ENCODE data around the gene SNRPA1. TPM values are rescaled to one million over a fixed set of nuclear protein-coding genes. Genes with fewer than 3 reads are reported as not detected.

SNRPA1 gene
- total RNA-seq, 2 donors from 2014 or later, result 127 to 174 TPM

GRCh38 chr15:101266034-101266433, 29.0 kb downstream of the SNRPA1 start:
- Mint-ChIP-seq H3K9me3 (no peaks in the 10 kb centered on the region), H3K36me3 (ENCODE audit: low read depth) (peaks cover 23% of the 10 kb centered on the region), H3K27me3 (no peaks in the 10 kb centered on the region), H3K27ac (no peak overlapping the region), H3K4me3 (no peak overlapping the region), H3K4me1 (peaks cover 7% of the 10 kb centered on the region)
- no peak for ATAC-seq (replicated peaks)

- H3K4me1 Mint-ChIP-seq, result peaks cover 7% of the 10 kb centered on the region
- no peaks in the 10 kb centered on the region for H3K9me3 Mint-ChIP-seq
- H3K27ac Mint-ChIP-seq, result no peak overlapping the region
- no peak for ATAC-seq (replicated peaks)
- H3K4me3 Mint-ChIP-seq, result no peak overlapping the region
- peaks cover 13% of the 10 kb centered on the region for H3K36me3 Mint-ChIP-seq (ENCODE audit: low read depth)
- H3K27me3 Mint-ChIP-seq, result peaks cover under 1% of the 10 kb centered on the region
These were observed 30.0 kb downstream of the SNRPA1 start for GRCh38 chr15:101264911-101265641.

GRCh38 chr15:101264011-101264410, 31.0 kb downstream of the SNRPA1 start:
- peak; percentile 21 for ATAC-seq (replicated peaks)
- Mint-ChIP-seq H3K4me1 (peaks cover 3% of the 10 kb centered on the region), H3K9me3 (no peaks in the 10 kb centered on the region), H3K36me3 (ENCODE audit: low read depth) (peaks cover 3% of the 10 kb centered on the region), H3K27me3 (peaks cover 7% of the 10 kb centered on the region), H3K27ac (no peak overlapping the region), H3K4me3 (no peak overlapping the region)

- no peaks in the 10 kb centered on the region for H3K36me3 Mint-ChIP-seq (ENCODE audit: low read depth)
- peaks cover 4% of the 10 kb centered on the region for H3K4me1 Mint-ChIP-seq
- ATAC-seq (replicated peaks), result no peak
- H3K27ac Mint-ChIP-seq, result no peak overlapping the region
- no peak overlapping the region for H3K4me3 Mint-ChIP-seq
- peaks cover 10% of the 10 kb centered on the region for H3K27me3 Mint-ChIP-seq
- H3K9me3 Mint-ChIP-seq, result no peaks in the 10 kb centered on the region
These were observed 32.5 kb downstream of the SNRPA1 start for GRCh38 chr15:101262551-101262950.

- peaks cover 12% of the 10 kb centered on the region for H3K4me1 Mint-ChIP-seq
- H3K27me3 Mint-ChIP-seq, result peaks cover 10% of the 10 kb centered on the region
- no peak overlapping the region for H3K4me3 Mint-ChIP-seq
- no peak overlapping the region for H3K27ac Mint-ChIP-seq
- peak; percentile 68 for ATAC-seq (replicated peaks)
- H3K9me3 Mint-ChIP-seq, result no peaks in the 10 kb centered on the region
- H3K36me3 Mint-ChIP-seq (ENCODE audit: low read depth), result no peaks in the 10 kb centered on the region
These were observed 36.6 kb downstream of the SNRPA1 start for GRCh38 chr15:101258238-101259144.

- H3K4me1 Mint-ChIP-seq, result peaks cover 12% of the 10 kb centered on the region
- no peak overlapping the region for H3K27ac Mint-ChIP-seq
- peaks cover 10% of the 10 kb centered on the region for H3K27me3 Mint-ChIP-seq
- ATAC-seq (replicated peaks), result no peak
- no peak overlapping the region for H3K4me3 Mint-ChIP-seq
- H3K36me3 Mint-ChIP-seq (ENCODE audit: low read depth), result peaks cover 10% of the 10 kb centered on the region
- H3K9me3 Mint-ChIP-seq, result no peaks in the 10 kb centered on the region
These were observed 38.3 kb downstream of the SNRPA1 start for GRCh38 chr15:101256757-101257156.

- peaks cover 10% of the 10 kb centered on the region for H3K27me3 Mint-ChIP-seq
- H3K27ac Mint-ChIP-seq, result no peak overlapping the region
- peaks cover 16% of the 10 kb centered on the region for H3K36me3 Mint-ChIP-seq (ENCODE audit: low read depth)
- ATAC-seq (replicated peaks), result no peak
- peaks cover 12% of the 10 kb centered on the region for H3K4me1 Mint-ChIP-seq
- H3K4me3 Mint-ChIP-seq, result no peak overlapping the region
- H3K9me3 Mint-ChIP-seq, result no peaks in the 10 kb centered on the region
These were observed 39.3 kb downstream of the SNRPA1 start for GRCh38 chr15:101255615-101256241.

- H3K9me3 Mint-ChIP-seq, result no peaks in the 10 kb centered on the region
- H3K4me1 Mint-ChIP-seq, result peaks cover 16% of the 10 kb centered on the region
- H3K36me3 Mint-ChIP-seq (ENCODE audit: low read depth), result peaks cover 23% of the 10 kb centered on the region
- ATAC-seq (replicated peaks), result no peak
- H3K27ac Mint-ChIP-seq, result no peak overlapping the region
- H3K4me3 Mint-ChIP-seq, result no peak overlapping the region
- H3K27me3 Mint-ChIP-seq, result peaks cover 10% of the 10 kb centered on the region
These were observed 40.0 kb downstream of the SNRPA1 start for GRCh38 chr15:101255051-101255395.

GRCh38 chr15:101254157-101255050, 40.6 kb downstream of the SNRPA1 start:
- H3K27me3 Mint-ChIP-seq, result peaks cover 7% of the 10 kb centered on the region
- no peak overlapping the region for H3K4me3 Mint-ChIP-seq
- peaks cover 18% of the 10 kb centered on the region for H3K4me1 Mint-ChIP-seq
- H3K27ac Mint-ChIP-seq, result no peak overlapping the region
- no peak for ATAC-seq (replicated peaks)
- peaks cover 29% of the 10 kb centered on the region for H3K36me3 Mint-ChIP-seq (ENCODE audit: low read depth)
- H3K9me3 Mint-ChIP-seq, result no peaks in the 10 kb centered on the region

GRCh38 chr15:101252836-101253235, 42.2 kb downstream of the SNRPA1 start:
- Mint-ChIP-seq H3K36me3 (ENCODE audit: low read depth) (peaks cover 45% of the 10 kb centered on the region), H3K9me3 (no peaks in the 10 kb centered on the region), H3K4me1 (peaks cover 20% of the 10 kb centered on the region), H3K4me3 (peak overlapping the region; percentile 94), H3K27ac (peak overlapping the region; percentile 93), H3K27me3 (no peaks in the 10 kb centered on the region)
- peak; percentile 36 for ATAC-seq (replicated peaks)

- peak; percentile 75 for ATAC-seq (replicated peaks)
- Mint-ChIP-seq H3K27ac (peak within 1 kb of the TSS; percentile 93), H3K9me3 (no peaks in the 10 kb centered on the region), H3K36me3 (ENCODE audit: low read depth) (peaks cover 52% of the 10 kb centered on the region), H3K4me3 (peak within 1 kb of the TSS; percentile 94), H3K27me3 (no peaks in the 10 kb centered on the region), H3K4me1 (peaks cover 27% of the 10 kb centered on the region)
These were observed 42.9 kb downstream of the SNRPA1 start, which contains the start of gene CHSY1 for GRCh38 chr15:101251830-101252820. CHSY1 (minus strand) TSS chr15:101252048; CDS start chr15:101251456, 592 bp downstream.

GRCh38 chr15:101250873-101251829, 43.9 kb downstream of the SNRPA1 start:
- Mint-ChIP-seq H3K4me3 (peak overlapping the region; percentile 94), H3K9me3 (no peaks in the 10 kb centered on the region), H3K27me3 (no peaks in the 10 kb centered on the region), H3K4me1 (peaks cover 30% of the 10 kb centered on the region), H3K36me3 (ENCODE audit: low read depth) (peaks cover 62% of the 10 kb centered on the region), H3K27ac (peak overlapping the region; percentile 93)
- ATAC-seq (replicated peaks), result peak; percentile 16

All from activated T-helper 17 cell treated with anti-CD3 and anti-CD28 coated beads, Interleukin-2, amount 50 U/mL, for 72 hours (primary cell).